ENCODE measurements around the gene MFRP.

DNA sequence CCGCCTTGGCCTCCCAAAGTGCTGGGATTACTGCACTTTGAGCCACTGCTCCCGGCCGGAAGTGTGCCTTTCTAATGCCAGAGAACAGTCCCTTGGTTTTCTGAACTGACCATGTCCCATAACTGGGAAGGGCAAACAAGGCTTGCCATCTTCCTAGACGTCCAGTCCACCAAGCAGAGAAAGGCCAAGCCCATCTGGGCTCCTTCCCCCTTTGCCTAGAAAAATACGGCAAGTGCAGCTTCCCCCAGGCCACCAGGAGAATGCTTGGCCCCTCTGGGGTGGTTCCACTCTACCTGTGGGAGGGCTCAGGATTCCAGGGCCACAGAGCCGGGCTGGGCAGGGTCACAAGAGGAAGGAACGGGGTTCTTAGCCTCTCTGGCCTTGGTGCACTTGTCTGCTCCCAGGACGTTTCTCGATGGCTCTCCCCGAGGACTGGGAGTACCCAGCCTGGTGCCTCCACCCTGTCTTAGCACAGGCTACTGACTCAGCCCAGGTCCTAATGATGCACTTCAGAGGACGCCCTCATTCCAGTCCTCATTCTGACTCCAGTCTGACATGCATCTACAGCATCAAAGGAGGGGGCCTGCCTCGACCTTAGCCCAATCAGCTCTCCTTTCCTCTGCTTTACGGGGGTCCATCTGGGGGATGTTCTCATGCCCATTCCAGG lies 33.8 kb upstream of the MFRP start:
- no peak for TF ChIP-seq EZH2 (IDR thresholded peaks at IDR 0.05)
- no peak for TF ChIP-seq POLR2AphosphoS5 (IDR thresholded peaks at IDR 0.05; ENCODE audit: borderline replicate concordance, low read depth, low read length)

All from SK-N-MC (cell line).